ENCODE results near the gene PLCB4. TPM values are rescaled to one million over a fixed set of nuclear protein-coding genes. Genes with fewer than 3 reads are reported as not detected.

Gene PLCB4
- total RNA-seq, 1 experiment from 2014 or later, result 12.9 TPM

GRCh38 chr20:9145142-9145541, 76.3 kb downstream of the PLCB4 start:
- Mint-ChIP-seq H3K9me3 (ENCODE audit: low read depth, unreplicated experiment) (peaks cover 2% of the 10 kb centered on the region), H3K27ac (ENCODE audit: unreplicated experiment) (no peak overlapping the region), H3K27me3 (ENCODE audit: unreplicated experiment) (no peaks in the 10 kb centered on the region), H3K36me3 (ENCODE audit: insufficient read depth, unreplicated experiment) (no peaks in the 10 kb centered on the region), H3K4me1 (ENCODE audit: low read depth, unreplicated experiment) (no peaks in the 10 kb centered on the region), H3K4me3 (ENCODE audit: low read depth, unreplicated experiment) (no peak overlapping the region)
- BruUV-seq (replicated peaks), result no TSS peak
- intact Hi-C loops (cut with micrococcal nuclease; ENCODE audit: unreplicated experiment), result no loop called here
- no peak for DNase-seq
- no peak for TF ChIP-seq CTCF (IDR thresholded peaks at IDR 0.05; ENCODE audit: unreplicated experiment)
- CTCF ChIA-PET, result no interaction called here

GRCh38 chr20:9146649-9147048, 77.8 kb downstream of the PLCB4 start:
- no peak overlapping the region for H3K27ac Mint-ChIP-seq (ENCODE audit: unreplicated experiment)
- BruUV-seq (replicated peaks), result no TSS peak
- no peaks in the 10 kb centered on the region for H3K4me1 Mint-ChIP-seq (ENCODE audit: low read depth, unreplicated experiment)
- no peak for TF ChIP-seq CTCF (IDR thresholded peaks at IDR 0.05; ENCODE audit: unreplicated experiment)
- H3K9me3 Mint-ChIP-seq (ENCODE audit: low read depth, unreplicated experiment), result peaks cover 3% of the 10 kb centered on the region
- CTCF ChIA-PET, result interaction anchor here (0.9 kb wide), 1 partner anchor 11 kb away, joined by 3 read pairs; no protein-coding TSS in a partner anchor
- H3K27me3 Mint-ChIP-seq (ENCODE audit: unreplicated experiment), result no peaks in the 10 kb centered on the region
- intact Hi-C loops (cut with micrococcal nuclease; ENCODE audit: unreplicated experiment), result no loop called here
- H3K36me3 Mint-ChIP-seq (ENCODE audit: insufficient read depth, unreplicated experiment), result no peaks in the 10 kb centered on the region
- DNase-seq, result no peak
- no peak overlapping the region for H3K4me3 Mint-ChIP-seq (ENCODE audit: low read depth, unreplicated experiment)

GRCh38 chr20:9147547-9148024, 78.7 kb downstream of the PLCB4 start:
- H3K36me3 Mint-ChIP-seq (ENCODE audit: insufficient read depth, unreplicated experiment), result no peaks in the 10 kb centered on the region
- DNase-seq, result no peak
- no peaks in the 10 kb centered on the region for H3K27me3 Mint-ChIP-seq (ENCODE audit: unreplicated experiment)
- BruUV-seq (replicated peaks), result no TSS peak
- no peaks in the 10 kb centered on the region for H3K4me1 Mint-ChIP-seq (ENCODE audit: low read depth, unreplicated experiment)
- intact Hi-C loops (cut with micrococcal nuclease; ENCODE audit: unreplicated experiment), result no loop called here
- no peak overlapping the region for H3K4me3 Mint-ChIP-seq (ENCODE audit: low read depth, unreplicated experiment)
- no peak overlapping the region for H3K27ac Mint-ChIP-seq (ENCODE audit: unreplicated experiment)
- H3K9me3 Mint-ChIP-seq (ENCODE audit: low read depth, unreplicated experiment), result peaks cover 5% of the 10 kb centered on the region
- no peak for TF ChIP-seq CTCF (IDR thresholded peaks at IDR 0.05; ENCODE audit: unreplicated experiment)
- CTCF ChIA-PET, result no interaction called here

GRCh38 chr20:9148291-9148690, 79.4 kb downstream of the PLCB4 start:
- no TSS peak for BruUV-seq (replicated peaks)
- H3K9me3 Mint-ChIP-seq (ENCODE audit: low read depth, unreplicated experiment), result peaks cover 5% of the 10 kb centered on the region
- no peaks in the 10 kb centered on the region for H3K36me3 Mint-ChIP-seq (ENCODE audit: insufficient read depth, unreplicated experiment)
- no peaks in the 10 kb centered on the region for H3K27me3 Mint-ChIP-seq (ENCODE audit: unreplicated experiment)
- CTCF ChIA-PET, result no interaction called here
- H3K27ac Mint-ChIP-seq (ENCODE audit: unreplicated experiment), result no peak overlapping the region
- TF ChIP-seq CTCF (IDR thresholded peaks at IDR 0.05; ENCODE audit: unreplicated experiment), result no peak
- no peak for DNase-seq
- H3K4me3 Mint-ChIP-seq (ENCODE audit: low read depth, unreplicated experiment), result no peak overlapping the region
- no peaks in the 10 kb centered on the region for H3K4me1 Mint-ChIP-seq (ENCODE audit: low read depth, unreplicated experiment)
- intact Hi-C loops (cut with micrococcal nuclease; ENCODE audit: unreplicated experiment), result no loop called here
